Suppressor macrophage (primary cell): ENCODE data around the gene GALNT18.

Source experiments
- DNase-seq, 4 experiments: peaks; one replicate each; pipeline ENCODE4 v3.0.0-alpha.2; 2020 to 2022

The GALNT18 gene

GRCh38 chr11:11427542-11427941 is 194.3 kb downstream of the GALNT18 start:
- no peak for DNase-seq

- DNase-seq: no peak
Observed at GRCh38 chr11:11427140-11427539, 194.7 kb downstream of the GALNT18 start.

GRCh38 chr11:11426226-11426952 is 195.4 kb downstream of the GALNT18 start:
- DNase-seq: no peak

- no peak for DNase-seq
Observed at GRCh38 chr11:11425806-11426205, 196.0 kb downstream of the GALNT18 start.

- no peak for DNase-seq
Observed at GRCh38 chr11:11424688-11425087, 197.1 kb downstream of the GALNT18 start.

GRCh38 chr11:11422411-11423128 is 199.2 kb downstream of the GALNT18 start:
- DNase-seq: no peak

GRCh38 chr11:11421509-11421908 is 200.3 kb downstream of the GALNT18 start:
- DNase-seq: no peak

- DNase-seq: peak in 1 of 4 experiments; percentile 18
Observed at GRCh38 chr11:11420899-11421285, 200.9 kb downstream of the GALNT18 start.

- no peak for DNase-seq
Observed at GRCh38 chr11:11420191-11420898, 201.5 kb downstream of the GALNT18 start.

- no peak for DNase-seq
Observed at GRCh38 chr11:11419747-11420146, 202.1 kb downstream of the GALNT18 start.

GRCh38 chr11:11416917-11417316 is 204.9 kb downstream of the GALNT18 start:
- DNase-seq: peak; percentile 54 to 79 (median 66)

GRCh38 chr11:11416502-11416901 is 205.3 kb downstream of the GALNT18 start:
- DNase-seq: peak; percentile 83 to 88 (median 88)

GRCh38 chr11:11415901-11416300 is 205.9 kb downstream of the GALNT18 start:
- DNase-seq: peak in 1 of 4 experiments; percentile 26

- peak in 2 of 4 experiments; percentile 17 to 34 for DNase-seq
Observed at GRCh38 chr11:11414996-11415395, 206.8 kb downstream of the GALNT18 start.

- DNase-seq: no peak
Observed at GRCh38 chr11:11413776-11414175, 208.0 kb downstream of the GALNT18 start.

- no peak for DNase-seq
Observed at GRCh38 chr11:11411401-11411985, 210.3 kb downstream of the GALNT18 start.

- no peak for DNase-seq
Observed at GRCh38 chr11:11409901-11410300, 211.9 kb downstream of the GALNT18 start.

- DNase-seq: no peak
Observed at GRCh38 chr11:11409224-11409623, 212.6 kb downstream of the GALNT18 start.

GRCh38 chr11:11408436-11409221 is 213.2 kb downstream of the GALNT18 start:
- no peak for DNase-seq

GRCh38 chr11:11407763-11408084 is 214.1 kb downstream of the GALNT18 start:
- no peak for DNase-seq

- DNase-seq: peak; percentile 58 to 85 (median 74)
Observed at GRCh38 chr11:11407065-11407762, 214.6 kb downstream of the GALNT18 start.

GRCh38 chr11:11406652-11407051 is 215.2 kb downstream of the GALNT18 start:
- DNase-seq: no peak
